Sigmoid colon (tissue), 4 donors: ENCODE results near the gene OR13A1.

ENCODE experiments used
- EP300 ChIP-seq, 4 donors: sonication (generic); formaldehyde crosslinking; IDR thresholded peaks; one replicate each; pipeline ENCODE4 v1.6.1; 2017; ENCODE audit warnings: antibody characterized with exemption in 4 of 4
- POLR2A ChIP-seq, 2 donors: fragments of 450-650 bp; IDR thresholded peaks; one replicate each; pipeline ENCODE4 v1.6.1; 2016; ENCODE audit warnings: antibody characterized with exemption in 2 of 2, mild to moderate bottlenecking in 2 of 2, moderate library complexity in 2 of 2
- POLR2AphosphoS5 ChIP-seq, 4 donors: sonication (generic); formaldehyde crosslinking; IDR thresholded peaks; one replicate each; pipeline ENCODE4 v1.6.1; 2017; ENCODE audit warnings: antibody characterized with exemption in 4 of 4
- TF ChIP-seq, protein P1 (sequence below), 4 experiments: fragments of 450-650 bp in 3 of 4; fragments of 200-600 bp in 1 of 4; IDR thresholded peaks; one replicate each; pipeline ENCODE4 v1.5.1; 2016 to 2019; ENCODE audit warnings: antibody characterized with exemption in 4 of 4, mild to moderate bottlenecking in 3 of 4, moderate library complexity in 2 of 4

DNA sequence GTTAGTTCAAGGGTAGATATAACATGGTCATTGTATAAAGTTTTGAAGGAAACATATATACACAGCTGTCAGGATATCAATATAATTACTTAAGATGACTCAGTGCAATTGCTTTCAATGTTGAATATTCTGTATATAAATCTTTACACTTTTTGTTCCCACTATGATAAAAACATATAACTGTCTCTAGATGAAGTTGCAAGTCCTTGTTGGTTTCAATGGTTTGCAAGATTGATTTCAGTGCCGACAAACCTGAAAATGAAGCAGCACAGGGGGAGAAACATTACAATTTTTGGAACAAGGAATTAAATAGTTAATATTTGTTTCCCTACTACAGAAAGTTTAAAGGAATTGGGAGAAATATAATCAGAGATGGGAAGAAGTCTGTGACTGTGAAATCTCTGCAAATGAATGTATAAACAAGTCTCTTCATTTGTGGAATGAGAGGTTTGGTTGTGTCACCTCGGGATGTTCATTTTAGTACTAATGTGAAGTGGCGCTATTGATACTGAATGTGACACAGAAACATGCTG, 54.1 kb downstream of the OR13A1 start:
- TF ChIP-seq POLR2A (IDR thresholded peaks at IDR 0.05) (no peak), EP300 (IDR thresholded peaks at IDR 0.05) (no peak), POLR2AphosphoS5 (IDR thresholded peaks at IDR 0.05) (no peak)
- TF ChIP-seq, protein P1, sequence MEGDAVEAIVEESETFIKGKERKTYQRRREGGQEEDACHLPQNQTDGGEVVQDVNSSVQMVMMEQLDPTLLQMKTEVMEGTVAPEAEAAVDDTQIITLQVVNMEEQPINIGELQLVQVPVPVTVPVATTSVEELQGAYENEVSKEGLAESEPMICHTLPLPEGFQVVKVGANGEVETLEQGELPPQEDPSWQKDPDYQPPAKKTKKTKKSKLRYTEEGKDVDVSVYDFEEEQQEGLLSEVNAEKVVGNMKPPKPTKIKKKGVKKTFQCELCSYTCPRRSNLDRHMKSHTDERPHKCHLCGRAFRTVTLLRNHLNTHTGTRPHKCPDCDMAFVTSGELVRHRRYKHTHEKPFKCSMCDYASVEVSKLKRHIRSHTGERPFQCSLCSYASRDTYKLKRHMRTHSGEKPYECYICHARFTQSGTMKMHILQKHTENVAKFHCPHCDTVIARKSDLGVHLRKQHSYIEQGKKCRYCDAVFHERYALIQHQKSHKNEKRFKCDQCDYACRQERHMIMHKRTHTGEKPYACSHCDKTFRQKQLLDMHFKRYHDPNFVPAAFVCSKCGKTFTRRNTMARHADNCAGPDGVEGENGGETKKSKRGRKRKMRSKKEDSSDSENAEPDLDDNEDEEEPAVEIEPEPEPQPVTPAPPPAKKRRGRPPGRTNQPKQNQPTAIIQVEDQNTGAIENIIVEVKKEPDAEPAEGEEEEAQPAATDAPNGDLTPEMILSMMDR (IDR thresholded peaks at IDR 0.05), result no peak
